Measurements from ENCODE around the gene C7. TPM values are rescaled to one million over a fixed set of nuclear protein-coding genes. Genes with fewer than 3 reads are reported as not detected.

Gene C7
- total RNA-seq, 2 donors from 2014 or later: 176 to 687 TPM

GRCh38 chr5:40904205-40904993 lies 4.9 kb upstream of the C7 start:
- no peak overlapping the region for H3K4me3 ChIP-seq
- DNase-seq (ENCODE audit: low spot score): peak; percentile 73
- H3K36me3 ChIP-seq: no peaks in the 10 kb centered on the region
- peak overlapping the region; percentile 49 to 56 for H3K27ac ChIP-seq
- H3K27me3 ChIP-seq: no peaks in the 10 kb centered on the region
- no peaks in the 10 kb centered on the region for H3K9me3 ChIP-seq
- peaks cover 0 to 19% of the 10 kb centered on the region in 2 donors for H3K4me1 ChIP-seq
- peak; percentile 86 to 97 for TF ChIP-seq CTCF (IDR thresholded peaks at IDR 0.05)

GRCh38 chr5:40904994-40905306 lies 4.3 kb upstream of the C7 start:
- H3K9me3 ChIP-seq: no peaks in the 10 kb centered on the region
- no peaks in the 10 kb centered on the region for H3K36me3 ChIP-seq
- H3K4me1 ChIP-seq: peaks cover 0 to 24% of the 10 kb centered on the region in 2 donors
- peak overlapping the region; percentile 49 to 56 for H3K27ac ChIP-seq
- no peak overlapping the region for H3K4me3 ChIP-seq
- TF ChIP-seq CTCF (IDR thresholded peaks at IDR 0.05): peak in 1 of 2 donors; percentile 47
- no peaks in the 10 kb centered on the region for H3K27me3 ChIP-seq
- no peak for DNase-seq (ENCODE audit: low spot score)

- Histone ChIP-seq H3K36me3 (no peaks in the 10 kb centered on the region), H3K27me3 (no peaks in the 10 kb centered on the region), H3K4me3 (no peak overlapping the region), H3K4me1 (peaks cover 0 to 31% of the 10 kb centered on the region in 2 donors), H3K9me3 (no peaks in the 10 kb centered on the region), H3K27ac (peak overlapping the region in 1 of 2 donors; percentile 56)
- DNase-seq (ENCODE audit: low spot score): no peak
- no peak for TF ChIP-seq CTCF (IDR thresholded peaks at IDR 0.05)
These were observed 2.9 kb upstream of the C7 start for GRCh38 chr5:40906351-40906751.

- Histone ChIP-seq H3K4me1 (peaks cover 0 to 27% of the 10 kb centered on the region in 2 donors), H3K36me3 (no peaks in the 10 kb centered on the region), H3K27me3 (no peaks in the 10 kb centered on the region), H3K9me3 (no peaks in the 10 kb centered on the region), H3K27ac (peak overlapping the region; percentile 48 to 66), H3K4me3 (peak overlapping the region; percentile 16 to 38)
- no peak for DNase-seq (ENCODE audit: low spot score)
- no peak for TF ChIP-seq CTCF (IDR thresholded peaks at IDR 0.05)
These were observed 426 bp downstream of the C7 start for GRCh38 chr5:40909723-40910122.

GRCh38 chr5:40911266-40911665 lies 2.0 kb downstream of the C7 start:
- H3K4me1 ChIP-seq: peaks cover 0 to 27% of the 10 kb centered on the region in 2 donors
- no peaks in the 10 kb centered on the region for H3K27me3 ChIP-seq
- peak overlapping the region; percentile 16 to 38 for H3K4me3 ChIP-seq
- no peak for DNase-seq (ENCODE audit: low spot score)
- peak overlapping the region; percentile 23 to 46 for H3K27ac ChIP-seq
- no peaks in the 10 kb centered on the region for H3K9me3 ChIP-seq
- H3K36me3 ChIP-seq: no peaks in the 10 kb centered on the region
- TF ChIP-seq CTCF (IDR thresholded peaks at IDR 0.05): no peak

- no peak for TF ChIP-seq CTCF (IDR thresholded peaks at IDR 0.05)
- Histone ChIP-seq H3K27me3 (no peaks in the 10 kb centered on the region), H3K9me3 (no peaks in the 10 kb centered on the region), H3K4me1 (peaks cover 0 to 19% of the 10 kb centered on the region in 2 donors), H3K4me3 (peak overlapping the region; percentile 7 to 22), H3K27ac (peak overlapping the region; percentile 39 to 56), H3K36me3 (no peaks in the 10 kb centered on the region)
- DNase-seq (ENCODE audit: low spot score): no peak
These were observed 5.5 kb downstream of the C7 start for GRCh38 chr5:40914835-40915234.
